Hematopoietic multipotent progenitor cell treated with erythropoietin and hydrocortisone succinate and interleukin-3 and kit ligand, for 17 days (in vitro differentiated cells): ENCODE results near the gene ARHGAP33.
"Not testable (repeated sequence)": the region's sequence is repeated elsewhere in the genome, so short reads cannot be mapped to it uniquely, and the experiment has no call there.

Experiments
- DNase-seq: peaks from one replicate; pipeline ENCODE4 v3.0.0-alpha.2; 2015; ENCODE audit warnings: low spot score

Gene ARHGAP33

DNA sequence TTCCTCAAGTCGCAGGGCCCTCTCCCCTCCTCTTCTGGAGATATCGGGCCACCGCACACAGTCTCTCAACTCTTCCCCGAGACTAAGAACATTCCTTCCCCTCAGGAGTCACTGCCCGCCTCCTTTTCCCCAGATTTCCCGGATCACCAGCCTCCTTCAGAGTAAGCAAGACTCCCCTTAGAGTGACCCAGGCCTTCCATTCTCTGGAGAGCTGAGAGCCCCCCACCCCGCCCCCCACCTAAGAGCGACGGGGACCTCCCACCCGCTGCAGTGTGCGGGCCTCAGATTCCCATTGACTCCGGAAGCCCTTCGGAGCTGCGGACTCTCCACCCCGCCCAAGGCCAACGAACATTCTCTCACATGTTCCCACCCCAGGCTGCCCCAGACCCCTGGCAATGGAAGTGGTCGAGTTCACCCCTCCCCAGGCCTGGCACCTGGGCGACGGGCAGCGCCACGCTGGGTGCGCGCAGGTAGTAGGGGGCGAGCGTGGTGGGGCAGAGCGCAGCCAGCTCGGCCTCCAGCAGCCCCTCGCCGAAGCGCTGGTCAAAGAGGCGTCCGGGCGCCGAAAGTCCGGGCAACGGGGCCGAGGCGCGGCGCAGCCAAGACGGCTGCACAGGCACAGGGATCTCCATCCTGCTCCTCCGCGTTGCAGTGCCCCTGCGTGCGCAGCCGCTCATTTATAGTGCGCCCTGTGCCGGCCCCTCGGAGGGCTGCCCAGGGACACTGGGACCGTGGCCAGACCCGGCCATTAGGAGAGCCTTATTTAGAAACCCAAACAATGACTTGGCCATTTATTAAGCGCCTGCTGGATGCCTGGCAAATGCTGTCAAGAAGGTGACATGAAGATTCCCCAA lies 18.8 kb upstream of the ARHGAP33 start, which contains the start of gene HSPB6:
TSS of gene HSPB6 (minus strand) at position 653 of the 854 bp plus-strand sequence. CDS start at position 632, 21 bp downstream.
- DNase-seq: no peak

DNA sequence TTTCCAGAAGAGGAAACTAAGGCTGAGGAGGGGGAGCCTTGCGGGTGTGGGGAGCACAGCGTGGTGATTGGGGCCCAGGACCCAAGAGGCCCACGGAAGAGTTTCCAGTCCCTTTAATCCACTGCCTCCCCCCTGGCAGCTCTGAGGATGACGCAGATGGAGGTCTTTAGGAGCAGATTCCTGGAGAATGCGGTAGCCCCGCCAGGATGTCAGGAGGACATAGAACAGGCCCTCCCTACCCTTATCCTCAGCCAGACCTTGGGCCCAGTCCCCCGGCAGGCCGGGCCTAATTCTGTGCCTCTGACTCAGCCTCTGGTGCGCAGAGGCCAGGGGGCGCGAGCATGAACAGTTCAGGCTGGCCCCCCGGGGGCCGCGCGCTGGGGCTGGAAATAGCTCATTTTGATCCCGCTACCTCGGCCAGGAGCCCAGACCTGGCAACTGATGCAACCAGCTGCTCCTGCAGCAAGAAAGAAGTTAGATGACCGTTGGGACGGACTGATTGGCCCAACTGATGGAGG lies 18.1 kb upstream of the ARHGAP33 start:
- no peak for DNase-seq

DNA sequence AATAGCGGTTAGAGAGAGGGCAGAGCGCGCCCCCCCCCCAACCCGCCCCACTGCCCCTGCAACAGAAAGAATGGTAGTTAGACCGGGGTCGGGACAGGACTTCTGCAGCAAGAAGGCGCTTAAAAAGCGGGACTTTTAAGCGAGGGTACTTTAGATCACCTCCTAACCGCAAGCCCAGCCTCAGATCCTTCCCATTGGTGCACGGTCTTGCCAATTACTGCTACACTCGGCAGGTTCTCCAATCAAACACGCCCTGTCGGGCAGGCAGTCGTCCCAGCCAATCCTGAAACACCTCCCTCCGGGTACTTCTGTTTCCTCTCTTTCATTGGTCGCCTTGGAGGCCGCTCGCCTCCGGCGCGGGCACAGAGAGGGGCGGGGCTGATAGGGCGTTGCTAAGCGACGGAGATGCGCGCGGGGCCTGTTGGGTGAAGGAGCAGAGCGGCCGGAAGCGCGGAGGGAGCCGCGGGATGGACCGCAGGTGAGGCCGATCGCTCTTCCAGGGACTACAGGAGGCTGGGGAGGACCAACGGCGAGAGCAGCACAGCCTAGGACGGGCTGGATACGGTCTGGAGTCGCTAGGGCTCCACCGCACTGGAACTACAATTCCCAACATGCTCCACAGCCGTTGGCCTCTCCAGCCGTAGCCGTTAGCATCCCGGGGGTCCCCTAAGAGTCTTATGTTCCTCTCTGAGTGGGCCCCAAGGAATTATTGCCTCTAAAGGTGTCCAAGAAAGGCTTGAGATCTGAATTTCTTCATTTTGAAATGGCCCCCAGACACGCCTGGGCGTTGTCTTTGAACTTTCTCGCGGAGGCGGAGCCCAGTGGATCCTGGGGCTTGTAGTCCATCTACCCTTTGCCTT lies 17.4 kb upstream of the ARHGAP33 start, which contains the start of gene PROSER3:
TSS of gene PROSER3 (plus strand) at position 428 of the 860 bp plus-strand sequence. CDS start at position 468, 40 bp downstream.
- peak; percentile 99 for DNase-seq

DNA sequence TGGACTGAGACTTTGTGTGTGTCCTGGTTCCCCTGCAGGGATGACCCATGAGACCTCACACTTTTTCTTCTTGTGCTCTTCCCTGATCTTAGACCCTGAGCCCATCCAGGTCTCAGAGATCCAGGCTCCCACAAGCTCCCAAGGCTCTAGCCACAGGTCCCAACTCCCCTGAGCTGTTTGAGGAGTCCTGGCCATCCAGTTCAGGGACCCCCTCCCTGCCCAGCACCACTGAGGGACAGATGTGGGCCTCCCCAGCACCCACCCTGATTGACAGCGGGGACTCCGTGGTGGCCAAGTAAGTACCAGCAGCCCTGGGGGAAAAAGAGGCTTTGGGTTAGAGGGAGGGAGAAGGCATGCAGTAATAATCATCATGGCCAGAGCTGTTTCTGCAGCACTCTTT lies 15.7 kb upstream of the ARHGAP33 start:
- DNase-seq: no peak

DNA sequence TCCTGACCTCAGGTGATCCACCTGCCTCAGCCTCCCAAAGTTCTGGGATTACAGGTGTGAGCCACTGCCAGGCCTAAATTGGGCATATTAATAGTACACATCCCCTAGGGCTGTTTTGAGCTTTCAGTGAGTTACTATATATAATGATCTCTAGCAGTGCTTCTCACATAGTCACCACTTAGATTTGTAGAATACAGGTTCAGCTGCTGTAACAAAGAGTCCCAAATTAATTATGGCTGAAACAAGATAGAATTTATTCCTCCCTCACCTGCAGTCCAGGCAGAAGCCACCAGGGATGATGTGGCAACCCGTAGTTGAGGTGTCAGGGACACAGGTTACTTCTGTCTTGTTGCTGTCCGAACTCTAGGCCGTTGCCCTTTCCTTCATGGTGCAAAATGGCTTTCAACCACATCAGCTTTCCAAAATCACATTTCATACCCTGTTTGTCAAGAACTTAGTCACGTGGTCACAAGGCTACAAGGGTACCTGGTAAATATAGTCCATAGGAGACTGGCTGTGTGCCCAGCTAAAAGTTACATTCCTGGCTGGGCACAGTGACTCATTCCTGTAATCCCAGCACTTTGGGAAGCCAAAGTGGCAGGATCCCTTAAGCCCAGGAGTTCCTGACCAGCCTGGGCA lies 14.5 kb upstream of the ARHGAP33 start:
- DNase-seq: no peak

DNA sequence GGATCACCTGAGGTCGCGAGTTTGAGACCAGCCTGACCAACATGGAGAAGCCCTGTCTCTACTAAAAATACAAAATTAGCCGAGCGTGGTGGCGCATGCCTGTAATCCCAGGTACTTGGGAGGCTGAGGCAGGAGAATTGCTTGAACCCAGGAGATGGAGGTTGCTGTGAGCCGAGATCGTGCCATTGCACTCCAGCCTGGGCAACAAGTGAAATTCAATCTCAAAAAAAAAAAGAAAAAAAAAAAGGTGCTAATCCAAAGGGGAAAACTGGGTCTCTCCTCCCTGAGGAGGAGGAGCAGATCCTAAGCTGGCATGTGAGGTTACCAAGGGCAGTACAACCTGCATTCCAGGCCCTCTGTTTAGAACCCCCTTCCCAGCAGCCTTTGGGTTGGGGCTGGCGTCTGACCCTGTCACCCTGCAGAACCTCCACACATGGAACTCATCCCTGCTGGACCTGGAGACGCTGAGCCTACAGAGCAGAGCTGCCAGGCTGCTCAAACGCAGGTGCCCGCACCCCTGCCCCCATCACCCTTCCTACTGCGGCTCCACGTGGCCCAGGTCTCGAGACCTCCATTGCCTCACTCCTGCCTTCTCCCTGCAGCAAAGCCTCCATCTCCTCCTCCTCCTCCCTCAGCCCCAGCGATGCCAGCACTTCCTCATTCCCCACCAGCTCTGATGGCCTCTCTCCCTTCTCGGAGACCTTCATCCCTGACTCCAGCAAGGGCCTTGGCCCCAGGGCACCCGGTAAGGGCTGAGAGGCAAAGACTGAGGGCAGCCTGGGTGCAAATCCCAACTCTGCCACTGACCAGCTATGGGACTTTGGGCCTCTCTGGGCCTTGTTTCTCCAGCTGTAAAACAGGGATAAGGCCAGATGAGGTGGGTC lies 10.7 kb upstream of the ARHGAP33 start:
- no peak for DNase-seq

DNA sequence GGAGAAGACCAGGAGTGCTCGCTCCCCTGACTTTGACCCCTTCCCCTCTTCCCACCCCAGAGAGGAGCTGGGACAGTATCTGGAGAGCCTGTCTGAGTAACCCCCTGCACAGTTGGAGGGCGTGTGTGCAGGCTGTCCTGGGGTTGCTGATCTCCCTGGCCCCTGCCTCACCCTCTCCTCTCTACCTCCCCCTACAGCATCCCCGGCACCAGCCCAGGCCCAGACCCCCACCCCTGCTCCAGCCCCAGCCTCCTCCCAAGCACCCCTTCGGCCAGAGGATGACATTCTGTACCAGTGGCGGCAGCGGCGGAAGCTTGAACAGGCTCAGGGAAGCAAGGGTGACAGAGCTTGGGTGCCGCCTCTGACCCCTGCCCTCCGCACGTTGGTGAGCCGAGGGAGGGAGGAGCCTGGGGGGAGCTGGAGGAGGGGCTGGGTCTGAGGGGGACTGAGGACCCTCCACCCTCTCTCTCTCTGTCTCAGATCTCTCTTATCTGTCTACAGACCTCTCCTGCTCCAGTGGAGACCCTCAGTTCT lies 8.7 kb upstream of the ARHGAP33 start:
- DNase-seq: no peak

DNA sequence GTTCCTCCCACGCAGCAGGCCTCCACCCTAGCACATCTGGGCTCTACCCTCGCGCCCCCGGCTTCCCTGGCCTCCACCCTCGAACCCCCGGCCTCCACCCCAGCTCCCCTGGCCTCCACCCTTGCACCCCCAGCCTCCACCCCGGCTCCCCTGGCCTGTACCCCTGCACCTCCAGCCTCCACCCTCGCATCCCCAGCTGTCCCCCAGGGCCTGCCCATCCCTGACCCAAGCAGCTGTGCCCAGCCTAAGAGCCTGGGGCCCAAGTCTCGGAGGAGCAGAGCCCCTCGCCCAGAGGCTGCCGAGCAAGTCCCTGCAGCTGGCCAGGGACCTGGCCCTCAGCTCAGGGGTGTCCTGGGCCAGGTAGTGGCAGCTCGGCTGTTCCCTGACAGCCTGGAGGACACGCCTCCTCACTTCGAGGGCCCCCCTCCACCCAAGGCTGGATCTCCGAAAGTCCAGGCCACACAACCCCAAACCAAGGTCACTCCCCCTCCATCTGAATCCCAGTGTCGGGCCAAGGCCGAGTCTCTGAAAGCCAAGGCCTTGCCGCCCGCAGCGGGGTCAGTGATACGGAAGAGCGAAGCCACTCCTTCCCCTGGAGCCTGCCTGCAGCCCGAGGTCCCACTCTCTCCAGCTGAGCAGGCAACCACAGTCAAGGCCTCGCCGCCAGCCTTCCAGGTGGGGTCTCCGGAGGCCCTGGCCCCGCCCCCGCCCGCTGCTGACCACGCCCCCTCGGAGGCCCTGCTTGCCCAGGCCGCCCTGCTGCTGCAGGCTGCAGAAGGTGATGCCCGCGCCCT lies 7.9 kb upstream of the ARHGAP33 start:
- no peak for DNase-seq

DNA sequence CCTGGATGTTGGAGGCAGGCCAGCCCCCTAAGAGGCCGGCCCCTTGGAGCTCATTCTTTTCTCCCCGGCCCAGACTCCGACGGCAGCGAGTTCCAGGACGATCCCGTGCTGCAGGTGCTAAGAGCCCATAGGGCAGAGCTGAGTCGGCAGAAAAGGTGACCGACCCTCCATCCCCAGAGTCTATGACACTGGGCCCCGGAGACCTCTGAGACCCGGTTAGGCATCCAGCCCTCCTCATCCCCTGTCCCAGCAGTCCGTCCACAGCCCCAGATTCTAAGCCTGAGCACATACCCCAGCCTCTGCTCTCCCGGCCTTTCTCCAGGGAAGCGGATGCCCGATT lies 7.3 kb upstream of the ARHGAP33 start:
- DNase-seq: no peak

DNA sequence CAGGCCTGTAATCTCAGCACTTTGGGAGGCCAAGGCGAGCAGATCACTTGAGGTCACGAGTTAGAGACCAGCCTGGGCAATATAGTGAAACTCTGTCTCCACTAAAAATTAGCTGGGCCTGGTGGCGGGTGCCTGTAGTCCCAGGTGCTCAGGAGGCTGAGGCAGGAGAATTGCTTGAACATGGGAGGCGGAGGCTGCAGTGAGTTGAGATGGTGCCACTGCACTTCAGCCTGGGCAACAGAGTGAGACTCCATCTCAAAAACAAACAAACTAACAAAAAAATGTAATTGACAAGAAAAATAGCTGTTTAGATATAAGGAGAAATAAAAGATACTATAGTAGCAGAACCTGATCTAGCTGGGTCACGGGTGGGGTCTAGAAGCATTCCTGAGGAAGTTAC lies 3.0 kb upstream of the ARHGAP33 start:
- not testable (repeated sequence) for DNase-seq

DNA sequence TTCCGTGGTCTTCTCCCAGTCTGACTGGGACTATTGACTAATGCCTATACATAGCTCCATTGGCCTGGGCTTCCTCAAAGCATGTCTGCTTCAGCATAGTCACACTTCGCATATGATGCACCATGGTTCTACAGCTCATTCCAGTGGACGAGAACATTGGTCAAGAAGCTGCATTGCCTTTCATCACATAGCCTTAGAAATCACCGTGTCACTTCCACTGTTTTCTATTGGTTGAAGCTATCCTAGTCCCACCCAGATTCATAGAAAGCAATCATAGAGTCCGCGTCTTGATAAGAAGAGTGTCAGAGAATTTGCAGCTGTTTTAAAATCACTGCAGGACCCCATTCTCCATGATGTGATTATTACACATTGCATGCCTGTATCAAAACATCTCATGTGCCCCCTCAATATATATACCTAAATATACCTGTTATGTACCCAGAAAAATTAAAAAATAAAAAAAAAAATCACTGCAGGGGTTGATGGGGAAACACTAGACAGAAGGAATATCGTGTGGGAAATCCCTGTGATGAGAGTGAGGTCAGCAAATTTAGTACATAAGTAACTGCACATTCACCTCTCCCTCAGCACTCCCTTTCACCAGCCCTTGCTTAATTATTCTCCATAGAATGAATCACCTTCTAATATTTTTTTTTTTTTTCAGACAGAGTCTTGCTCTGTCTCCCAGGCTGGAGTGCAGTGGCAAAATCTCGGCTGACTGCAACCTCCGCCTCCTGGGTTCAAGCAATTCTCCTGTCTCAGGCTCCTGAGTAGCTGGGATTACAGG lies 2.2 kb upstream of the ARHGAP33 start:
- no peak for DNase-seq

DNA sequence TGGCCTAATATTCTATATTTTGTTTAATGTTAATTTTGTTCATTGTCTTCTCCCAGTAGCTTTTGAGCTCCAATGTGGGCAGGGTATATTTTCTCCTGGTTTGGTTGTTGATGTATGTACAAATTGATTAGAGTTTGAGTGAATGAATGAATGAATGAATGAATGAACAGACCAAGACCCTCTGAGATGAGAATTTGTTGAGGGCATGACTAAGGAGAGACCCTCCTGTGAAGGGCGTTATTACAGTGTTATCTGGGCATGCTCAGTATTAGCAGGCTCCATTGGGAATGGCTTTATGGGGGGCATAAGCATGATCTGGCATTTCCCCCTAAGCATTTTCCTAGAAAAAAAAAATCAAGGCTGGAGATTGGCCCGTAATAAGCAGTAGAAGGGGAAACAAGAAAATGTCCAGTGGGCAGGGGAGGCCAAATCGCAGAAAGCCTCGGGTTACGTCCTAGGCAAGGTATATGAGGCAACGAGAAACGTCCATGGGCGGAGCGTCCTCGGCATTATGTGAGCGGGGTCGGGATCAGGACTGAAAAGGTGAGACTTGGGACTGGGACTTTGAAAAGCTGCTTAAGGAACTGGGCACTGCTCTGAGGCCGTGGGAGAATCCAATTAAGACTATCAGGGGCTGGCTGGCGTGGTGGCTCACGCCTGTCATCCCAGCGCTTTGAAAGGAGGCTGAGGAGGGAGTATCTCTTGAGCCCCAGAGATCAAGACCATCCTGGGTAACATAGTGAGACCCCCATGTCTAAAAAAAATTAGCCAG lies 904 bp upstream of the ARHGAP33 start:
- DNase-seq: no peak

DNA sequence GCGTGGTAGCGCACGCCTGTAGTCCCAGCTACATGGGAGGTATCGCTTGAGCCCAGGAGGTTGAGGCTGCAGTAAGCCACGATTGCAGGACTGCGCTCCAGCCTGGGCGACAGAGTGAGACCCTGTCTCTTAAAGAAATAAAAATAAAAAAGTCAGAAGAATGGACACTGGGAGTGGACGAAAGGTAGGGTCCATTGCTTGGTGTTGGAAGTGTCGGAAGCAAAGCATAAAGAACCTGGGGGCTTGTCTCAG lies 392 bp upstream of the ARHGAP33 start:
- no peak for DNase-seq

DNA sequence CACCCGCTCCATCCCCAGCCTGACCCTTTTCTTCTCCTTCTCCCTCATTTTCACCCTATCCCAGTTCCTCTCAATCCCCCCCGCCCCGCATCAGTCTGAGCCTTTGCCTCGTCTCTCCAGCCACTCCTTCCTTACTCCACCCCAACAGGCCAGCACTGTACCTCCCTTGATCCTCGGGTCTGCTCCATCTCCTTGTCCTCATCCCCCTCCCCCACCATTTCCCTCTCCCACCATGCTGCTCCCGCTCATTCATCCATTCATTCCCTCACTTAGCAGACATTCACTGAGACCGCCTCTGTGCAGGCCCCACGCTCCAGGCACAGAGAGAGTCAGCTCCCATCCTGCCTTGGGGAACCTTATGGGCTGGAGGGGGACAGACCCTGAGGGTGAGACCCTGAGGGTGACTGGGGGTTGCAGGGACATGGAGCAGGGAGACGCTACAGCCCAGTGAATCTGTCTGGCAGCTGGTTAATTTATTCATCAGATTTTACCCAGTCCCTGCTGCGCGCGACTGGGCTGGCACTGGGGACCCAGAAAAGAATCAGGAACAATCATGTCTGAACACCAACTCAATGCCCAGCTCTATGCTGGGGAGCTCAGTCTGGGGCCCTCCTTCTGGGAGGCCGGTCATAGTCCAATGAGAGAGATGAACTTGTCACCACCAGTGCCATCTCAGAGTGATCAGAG lies 881 bp downstream of the ARHGAP33 start:
- DNase-seq: no peak

DNA sequence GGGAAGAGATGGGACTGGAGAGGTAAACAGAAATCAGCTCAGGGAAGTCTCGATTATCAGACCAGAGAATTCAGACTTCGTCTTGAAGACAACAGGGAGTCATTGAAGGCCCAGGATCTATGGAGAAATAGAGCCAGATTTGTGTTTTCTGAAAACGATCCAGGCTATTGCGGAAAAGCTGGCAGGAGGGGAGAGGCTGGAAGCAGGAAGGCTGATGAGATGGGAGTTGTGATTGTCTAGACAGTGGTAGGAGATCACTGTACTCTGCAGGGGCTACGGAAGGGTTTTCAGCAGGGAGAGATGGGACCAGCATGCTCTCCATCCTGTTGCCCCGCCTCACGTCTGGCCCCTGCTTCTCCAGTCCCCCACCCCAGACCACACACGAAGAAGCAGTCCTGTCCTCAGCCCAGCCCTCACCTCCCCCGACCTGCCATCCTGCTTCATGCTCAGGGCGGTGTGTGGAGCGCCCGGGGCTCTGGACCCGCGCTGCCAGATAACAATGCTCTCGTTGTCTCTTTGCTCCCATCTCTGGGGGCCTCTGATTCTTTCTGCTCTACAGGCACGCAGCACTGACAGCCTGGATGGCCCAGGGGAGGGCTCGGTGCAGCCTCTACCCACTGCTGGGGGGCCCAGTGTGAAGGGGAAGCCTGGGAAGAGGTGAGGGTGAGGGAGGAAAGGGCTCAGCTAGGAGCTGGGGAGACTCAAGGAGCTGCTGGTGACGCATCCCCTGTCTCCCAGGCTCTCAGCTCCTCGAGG lies 1.9 kb downstream of the ARHGAP33 start:
- DNase-seq: no peak

DNA sequence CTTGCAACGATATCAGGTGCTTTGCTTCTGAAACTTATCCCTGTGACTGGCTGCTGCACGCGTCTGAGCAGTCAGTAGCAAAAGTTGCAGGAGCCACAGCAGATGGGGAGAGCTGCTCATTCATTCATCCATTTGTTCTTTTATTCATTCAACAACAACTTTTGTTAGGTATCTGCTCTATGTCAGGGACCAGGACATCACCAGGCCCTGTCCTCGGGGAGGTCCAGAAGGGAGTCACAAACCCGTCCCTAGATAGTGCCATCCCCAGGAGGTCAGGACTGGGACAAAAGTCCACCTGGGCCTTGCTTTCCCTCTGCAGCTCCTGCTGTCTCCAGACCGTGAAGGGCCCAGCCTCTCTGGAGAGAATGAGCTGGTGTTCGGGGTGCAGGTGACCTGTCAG lies 2.6 kb downstream of the ARHGAP33 start:
- DNase-seq: no peak

DNA sequence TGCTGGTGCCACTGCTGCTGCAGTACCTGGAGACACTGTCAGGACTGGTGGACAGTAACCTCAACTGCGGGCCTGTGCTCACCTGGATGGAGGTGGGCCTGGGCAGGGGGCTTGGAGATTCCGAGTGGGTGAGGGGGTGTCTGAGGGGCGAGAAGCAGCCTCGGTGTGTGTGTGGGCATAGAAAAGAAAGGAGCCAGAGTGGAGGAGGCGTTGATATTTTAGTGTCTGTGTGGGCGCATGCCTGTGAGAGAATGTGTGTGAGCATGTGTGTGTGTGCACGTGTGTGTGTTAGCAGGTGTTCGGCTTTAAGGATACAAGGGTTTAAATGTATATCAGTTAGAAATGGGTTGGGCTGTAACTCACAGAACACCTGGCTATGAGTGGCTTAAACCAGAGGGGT lies 3.7 kb downstream of the ARHGAP33 start:
- DNase-seq: no peak

DNA sequence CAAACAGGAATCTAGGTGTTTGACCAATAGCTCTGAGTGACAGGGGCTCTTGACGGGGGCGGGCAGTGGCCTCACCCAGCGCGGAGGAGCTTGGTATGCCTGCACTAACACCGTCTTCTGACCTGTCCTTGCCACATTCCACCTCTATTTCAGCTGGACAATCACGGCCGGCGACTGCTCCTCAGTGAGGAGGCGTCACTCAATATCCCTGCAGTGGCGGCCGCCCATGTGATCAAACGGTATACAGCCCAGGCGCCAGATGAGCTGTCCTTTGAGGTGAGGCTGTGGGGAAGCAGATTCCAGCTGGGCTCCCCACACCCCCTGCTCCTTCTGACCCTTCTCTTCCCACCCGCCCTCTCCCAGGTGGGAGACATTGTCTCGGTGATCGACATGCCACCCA lies 4.7 kb downstream of the ARHGAP33 start:
- no peak for DNase-seq
